CD14-positive monocyte (primary cell): ENCODE data around the gene MITF. TPM values are rescaled to one million over a fixed set of nuclear protein-coding genes. Genes with fewer than 3 reads are reported as not detected.

ENCODE experiments used
- DNase-seq, 3 donors: peaks; one replicate each; pipeline ENCODE4 v3.0.0-alpha.2; 2011 to 2022
- H2AFZ ChIP-seq: 2 replicates; pipeline ENCODE4 v1.6.0; 2012; ENCODE audit warnings: mild to moderate bottlenecking, low read depth, low read length, inconsistent platforms; ENCODE audit not compliant: insufficient read depth, poor library complexity, severe bottlenecking
- H3K27ac ChIP-seq, 2 donors: 1 replicate in 1 of 2; 2 replicates in 1 of 2; pipeline ENCODE4 v1.5.1; 2012 to 2013; ENCODE audit warnings: low read length in 2 of 2, control low read depth in 1 of 2, inconsistent platforms in 1 of 2, low read depth in 1 of 2, mild to moderate bottlenecking in 1 of 2
- H3K27me3 ChIP-seq, 2 donors: one replicate each; pipeline versions ENCODE4 v1.6.0 to v1.6.1; 2011 to 2013; ENCODE audit warnings: low read length in 2 of 2; ENCODE audit not compliant: control insufficient read depth in 2 of 2, insufficient read depth in 2 of 2
- H3K36me3 ChIP-seq, 2 donors: replicated peaks in 1 of 2; 1 replicate in 1 of 2; 2 replicates in 1 of 2; pipeline versions ENCODE4 v1.5.1 to v1.6.1; 2012 to 2013; ENCODE audit warnings: low read length in 2 of 2, control low read depth in 1 of 2, inconsistent platforms in 1 of 2, mild to moderate bottlenecking in 1 of 2; ENCODE audit not compliant: insufficient read depth in 2 of 2, control insufficient read depth in 1 of 2
- H3K4me1 ChIP-seq, 2 donors: 1 replicate in 1 of 2; 2 replicates in 1 of 2; pipeline versions ENCODE4 v1.5.1 to v1.6.1; 2012 to 2013; ENCODE audit warnings: low read length in 2 of 2, control low read depth in 1 of 2, inconsistent platforms in 1 of 2, mild to moderate bottlenecking in 1 of 2, moderate library complexity in 1 of 2; ENCODE audit not compliant: insufficient read depth in 2 of 2, control insufficient read depth in 1 of 2
- H3K4me2 ChIP-seq: replicated peaks from 2 replicates; pipeline ENCODE3; 2012; ENCODE audit warnings: low read length, moderate library complexity, mild to moderate bottlenecking; ENCODE audit not compliant: poor library complexity, severe bottlenecking; ENCODE audit errors: extremely low read depth
- H3K4me3 ChIP-seq, 3 experiments: fragments of 200-600 bp in 1 of 3; sonication (generic) in 1 of 3; replicated peaks in 1 of 3; 1 replicate in 2 of 3; 2 replicates in 1 of 3; pipeline ENCODE4 v1.5.1; 2011 to 2013; ENCODE audit warnings: low read length in 3 of 3, mild to moderate bottlenecking in 3 of 3, control low read depth in 2 of 3, low read depth in 2 of 3, inconsistent platforms in 1 of 3, moderate library complexity in 1 of 3
- H3K79me2 ChIP-seq: 2 replicates; pipeline ENCODE4 v1.6.0; 2012; ENCODE audit warnings: mild to moderate bottlenecking, control low read depth, inconsistent platforms, low read length, moderate library complexity; ENCODE audit not compliant: insufficient read depth
- H3K9ac ChIP-seq: 2 replicates; pipeline ENCODE4 v1.6.0; 2017; ENCODE audit warnings: low read length, mild to moderate bottlenecking; ENCODE audit not compliant: insufficient read depth, poor library complexity, severe bottlenecking
- H3K9me3 ChIP-seq, 2 donors: replicated peaks in 1 of 2; 1 replicate in 1 of 2; 2 replicates in 1 of 2; pipeline versions ENCODE4 v1.5.1 to v1.6.1; 2012 to 2013; ENCODE audit warnings: low read length in 2 of 2, control low read depth in 1 of 2; ENCODE audit not compliant: control insufficient read depth in 1 of 2, insufficient read depth in 1 of 2
- H4K20me1 ChIP-seq: 2 replicates; pipeline ENCODE4 v1.6.0; 2012; ENCODE audit warnings: mild to moderate bottlenecking, low read length, control low read depth, moderate library complexity; ENCODE audit not compliant: insufficient read depth
- H3K27ac Mint-ChIP-seq, 7 donors: one replicate each; pipeline ENCODE4 v1.8.0; 2020; ENCODE audit warnings: mild to moderate bottlenecking in 7 of 7, mixed read lengths in 7 of 7, moderate library complexity in 6 of 7, inconsistent platforms in 2 of 7
- H3K27me3 Mint-ChIP-seq, 3 donors: one replicate each; pipeline ENCODE4 v1.8.0; 2021 to 2022; ENCODE audit warnings: low read depth in 3 of 3, mild to moderate bottlenecking in 3 of 3, mixed read lengths in 3 of 3, moderate library complexity in 3 of 3, inconsistent platforms in 1 of 3
- H3K36me3 Mint-ChIP-seq, 2 donors: one replicate each; pipeline ENCODE4 v1.8.0; 2020; ENCODE audit warnings: mixed read lengths in 2 of 2, inconsistent platforms in 1 of 2, mild to moderate bottlenecking in 1 of 2
- H3K4me1 Mint-ChIP-seq: one replicate; pipeline ENCODE4 v1.8.0; 2020; ENCODE audit warnings: mild to moderate bottlenecking, mixed read lengths
- H3K4me3 Mint-ChIP-seq, 2 donors: one replicate each; pipeline ENCODE4 v1.8.0; 2020; ENCODE audit warnings: mild to moderate bottlenecking in 2 of 2, mixed read lengths in 2 of 2, moderate library complexity in 1 of 2
- H3K9me3 Mint-ChIP-seq, 7 donors: one replicate each; pipeline ENCODE4 v1.8.0; 2020 to 2022; ENCODE audit warnings: mixed read lengths in 7 of 7, mild to moderate bottlenecking in 6 of 7, moderate library complexity in 6 of 7, inconsistent platforms in 2 of 7
- CTCF ChIP-seq: fragments of 200-600 bp; IDR thresholded peaks from one replicate; pipeline ENCODE4 v1.8.0; 2022; ENCODE audit warnings: antibody characterized with exemption, mild to moderate bottlenecking
- WGBS: methylation state at CpG from one replicate; pipeline ENCODE4 v1.1.5; 2013; ENCODE audit warnings: missing lambda C conversion rate; ENCODE audit not compliant: insufficient coverage; 5-methylcytosine and 5-hydroxymethylcytosine counted together
- intact Hi-C, 2 donors: fragments of 100-400 bp; cut with micrococcal nuclease; formaldehyde crosslinking; loops; one replicate each; pipeline versions ENCODE4 v1.15.0 to v1.15.1; 2023
- polyA plus RNA-seq, 3 donors: library from polyadenylated mRNA; depleted of rRNA in 1 of 3; unstranded in 2 of 3; stranded (reverse) in 1 of 3; fragments of 300-500 nt in 2 of 3; fragments of >200 nt in 1 of 3; fragmentation: Illumina TruSeq in 2 of 3; gene quantifications; 1 replicate in 2 of 3; 2 replicates in 1 of 3; pipeline ENCODE4 v1.2.3, GENCODE V29; 2012 to 2021

MITF gene
- polyA plus RNA-seq, 3 donors = 7.0 to 15.1 (median 12.1) TPM

- Histone ChIP-seq H3K79me2 (no peaks in the 10 kb centered on the region), H3K4me2 (no peak overlapping the region), H3K36me3 (no peaks in the 10 kb centered on the region), H2AFZ (no peak overlapping the region), H3K27ac (no peak overlapping the region), H3K4me3 (no peak overlapping the region), H3K4me1 (no peaks in the 10 kb centered on the region), H4K20me1 (no peaks in the 10 kb centered on the region), H3K9me3 (no peaks in the 10 kb centered on the region), H3K27me3 (no peaks in the 10 kb centered on the region), H3K9ac (no peak overlapping the region)
- Mint-ChIP-seq H3K36me3 (no peaks in the 10 kb centered on the region), H3K4me3 (no peak overlapping the region), H3K27me3 (peaks cover 0 to 7% (median 2%) of the 10 kb centered on the region in 3 donors), H3K4me1 (no peaks in the 10 kb centered on the region), H3K9me3 (peaks cover 0 to 2% (median 0%) of the 10 kb centered on the region in 7 donors), H3K27ac (no peak overlapping the region)
- intact Hi-C loops = no loop called here
- WGBS = 100% methylated on average over 2 of the region's 6 CpGs
- DNase-seq = no peak
- TF ChIP-seq CTCF = no peak
These were observed 182.4 kb downstream of the MITF start for GRCh38 chr3:69921651-69922050.

GRCh38 chr3:69922521-69923000 is 183.3 kb downstream of the MITF start:
- Histone ChIP-seq H3K4me3 (no peak overlapping the region), H4K20me1 (no peaks in the 10 kb centered on the region), H3K79me2 (no peaks in the 10 kb centered on the region), H3K9ac (no peak overlapping the region), H3K27me3 (no peaks in the 10 kb centered on the region), H2AFZ (no peak overlapping the region), H3K36me3 (no peaks in the 10 kb centered on the region), H3K4me1 (no peaks in the 10 kb centered on the region), H3K4me2 (no peak overlapping the region), H3K27ac (no peak overlapping the region), H3K9me3 (no peaks in the 10 kb centered on the region)
- WGBS = 100% methylated on average over 2 of the region's 4 CpGs
- Mint-ChIP-seq H3K27me3 (peaks cover 0 to 3% (median 2%) of the 10 kb centered on the region in 3 donors), H3K36me3 (no peaks in the 10 kb centered on the region), H3K27ac (no peak overlapping the region), H3K4me3 (no peak overlapping the region), H3K4me1 (no peaks in the 10 kb centered on the region), H3K9me3 (peaks cover 0 to 2% (median 0%) of the 10 kb centered on the region in 7 donors)
- no peak for DNase-seq
- no peak for TF ChIP-seq CTCF
- intact Hi-C loops = no loop called here
